ENCODE results near the gene CDS1.

DNA sequence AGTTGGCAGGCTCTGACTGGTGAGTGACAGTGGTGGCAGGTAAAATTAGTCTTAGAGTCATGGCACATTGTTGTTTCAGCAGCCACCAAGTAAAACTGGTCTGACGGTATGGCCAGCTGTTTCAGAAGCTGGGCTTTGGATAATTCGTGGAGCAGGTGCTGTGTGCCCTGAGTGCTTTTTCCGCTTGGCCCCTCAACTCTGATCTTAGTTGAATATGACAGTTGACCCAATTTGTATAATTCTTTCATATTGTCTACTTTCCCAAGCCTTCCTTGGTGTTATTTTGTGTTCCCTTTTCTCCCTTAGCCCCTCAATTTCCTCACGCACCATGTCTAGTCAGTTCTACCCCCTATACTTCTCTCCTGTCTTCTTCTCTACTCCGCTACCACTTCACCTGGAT, 32.0 kb downstream of the CDS1 start:
- TF ChIP-seq, protein P1, sequence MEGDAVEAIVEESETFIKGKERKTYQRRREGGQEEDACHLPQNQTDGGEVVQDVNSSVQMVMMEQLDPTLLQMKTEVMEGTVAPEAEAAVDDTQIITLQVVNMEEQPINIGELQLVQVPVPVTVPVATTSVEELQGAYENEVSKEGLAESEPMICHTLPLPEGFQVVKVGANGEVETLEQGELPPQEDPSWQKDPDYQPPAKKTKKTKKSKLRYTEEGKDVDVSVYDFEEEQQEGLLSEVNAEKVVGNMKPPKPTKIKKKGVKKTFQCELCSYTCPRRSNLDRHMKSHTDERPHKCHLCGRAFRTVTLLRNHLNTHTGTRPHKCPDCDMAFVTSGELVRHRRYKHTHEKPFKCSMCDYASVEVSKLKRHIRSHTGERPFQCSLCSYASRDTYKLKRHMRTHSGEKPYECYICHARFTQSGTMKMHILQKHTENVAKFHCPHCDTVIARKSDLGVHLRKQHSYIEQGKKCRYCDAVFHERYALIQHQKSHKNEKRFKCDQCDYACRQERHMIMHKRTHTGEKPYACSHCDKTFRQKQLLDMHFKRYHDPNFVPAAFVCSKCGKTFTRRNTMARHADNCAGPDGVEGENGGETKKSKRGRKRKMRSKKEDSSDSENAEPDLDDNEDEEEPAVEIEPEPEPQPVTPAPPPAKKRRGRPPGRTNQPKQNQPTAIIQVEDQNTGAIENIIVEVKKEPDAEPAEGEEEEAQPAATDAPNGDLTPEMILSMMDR (IDR thresholded peaks at IDR 0.05 in 8 of 11, conservative IDR thresholded peaks at IDR 0.05 in 3 of 11) = no peak
- TF ChIP-seq POLR2AphosphoS5 (IDR thresholded peaks at IDR 0.05) = no peak

All from spleen (tissue), 7 donors.